Activated T-helper 9 cell treated with anti-CD3 and anti-CD28 coated beads, Interleukin-2, amount 50 U/mL, for 16 hours (primary cell): ENCODE data around the gene MAN2A1.
"Not testable (repeated sequence)": the region's sequence is repeated elsewhere in the genome, so short reads cannot be mapped to it uniquely, and the experiment has no call there.

Source experiments
- DNase-seq: peaks from one replicate; pipeline ENCODE4 v3.0.0-alpha.2; 2020; ENCODE audit warnings: low read depth

Gene MAN2A1

DNA sequence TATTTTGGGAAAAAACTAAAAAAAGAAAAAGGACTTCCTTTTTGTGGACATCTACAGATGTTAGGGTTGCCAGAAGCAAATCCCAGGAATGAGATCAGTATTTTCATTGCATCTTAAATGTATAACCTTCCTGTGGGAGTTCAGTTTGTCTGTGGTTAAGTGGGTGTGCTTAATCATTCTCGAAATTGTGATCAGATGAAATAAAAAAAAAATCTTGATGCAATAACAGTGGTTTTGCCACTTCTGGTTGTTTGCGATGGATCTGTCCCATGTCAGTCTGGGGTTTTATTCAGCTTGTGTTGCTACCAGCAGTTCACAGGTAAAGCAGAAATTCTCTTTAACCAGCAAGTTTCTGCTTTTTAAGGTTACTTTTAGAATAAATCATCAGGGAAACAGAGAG lies 179.0 kb downstream of the MAN2A1 start:
- DNase-seq: no peak

DNA sequence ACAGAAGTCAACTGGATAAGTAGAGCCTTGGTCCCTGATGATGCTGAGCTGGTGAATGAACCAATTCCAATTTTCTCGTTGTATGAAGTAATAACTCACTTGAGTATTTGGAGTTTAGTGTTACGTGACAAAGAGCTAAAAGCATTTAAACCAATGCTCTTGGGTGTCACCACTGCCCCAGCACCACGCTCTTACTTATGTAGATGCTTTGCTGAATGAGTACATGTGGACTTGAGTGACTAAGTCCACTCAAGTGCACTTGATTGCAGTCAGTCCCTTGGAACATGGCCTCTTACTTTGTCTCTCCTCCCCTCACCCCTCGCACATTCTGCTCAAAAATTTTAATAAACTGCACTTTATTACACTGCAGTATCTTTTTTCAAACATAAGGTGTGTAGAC lies 184.0 kb downstream of the MAN2A1 start:
- no peak for DNase-seq

DNA sequence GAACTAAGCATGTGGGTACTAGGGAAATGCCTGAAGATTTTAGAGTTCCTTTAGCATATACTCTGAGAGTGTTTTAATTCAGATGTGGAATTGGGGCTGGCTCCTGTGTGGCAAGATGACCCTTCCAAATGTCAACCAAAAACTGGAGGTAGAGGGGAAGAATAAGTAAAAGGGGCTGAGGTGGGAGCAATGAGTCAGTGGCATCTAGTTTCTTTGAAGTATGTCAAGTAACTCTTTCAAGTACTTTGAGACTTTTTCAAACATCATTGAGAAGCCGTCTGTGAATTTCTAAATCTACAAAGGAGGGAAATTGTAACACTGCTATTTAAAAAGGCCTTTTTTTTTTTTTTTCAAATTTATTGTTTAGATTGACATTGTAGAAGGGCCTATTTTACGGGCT lies 184.4 kb downstream of the MAN2A1 start:
- DNase-seq: no peak

DNA sequence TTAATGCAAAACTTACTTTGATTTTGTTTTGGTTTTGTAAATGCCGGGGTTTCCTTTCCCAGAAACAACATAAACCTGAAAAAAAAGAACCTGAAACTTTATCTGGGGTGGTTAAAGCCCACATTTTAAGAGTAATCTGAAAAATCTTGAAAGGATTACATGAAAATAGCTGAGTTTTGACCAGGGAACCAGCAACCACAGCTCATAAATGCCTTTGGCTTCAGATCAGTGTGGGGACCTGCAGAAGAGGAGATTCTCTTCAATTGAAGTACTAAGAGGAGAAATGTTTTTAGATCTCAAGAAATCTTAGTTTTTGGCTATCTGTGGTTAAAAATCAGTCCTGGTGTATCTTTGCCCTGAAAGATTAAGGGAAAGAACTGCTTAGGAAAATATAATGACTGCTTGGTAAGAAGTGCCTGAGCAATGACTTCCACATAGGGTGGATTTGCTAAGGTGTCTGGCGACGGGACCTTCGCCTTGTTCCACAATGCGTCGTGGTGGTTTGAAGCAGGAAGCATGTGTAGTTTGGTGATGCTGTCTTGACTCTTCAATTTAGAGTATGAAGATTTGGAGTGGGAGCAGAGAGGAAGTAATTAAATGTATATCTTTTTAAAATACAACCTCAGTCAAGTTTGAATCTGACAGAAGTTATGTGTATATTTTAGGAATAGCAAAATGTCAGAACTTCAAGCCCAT lies 186.5 kb downstream of the MAN2A1 start:
- DNase-seq: no peak

DNA sequence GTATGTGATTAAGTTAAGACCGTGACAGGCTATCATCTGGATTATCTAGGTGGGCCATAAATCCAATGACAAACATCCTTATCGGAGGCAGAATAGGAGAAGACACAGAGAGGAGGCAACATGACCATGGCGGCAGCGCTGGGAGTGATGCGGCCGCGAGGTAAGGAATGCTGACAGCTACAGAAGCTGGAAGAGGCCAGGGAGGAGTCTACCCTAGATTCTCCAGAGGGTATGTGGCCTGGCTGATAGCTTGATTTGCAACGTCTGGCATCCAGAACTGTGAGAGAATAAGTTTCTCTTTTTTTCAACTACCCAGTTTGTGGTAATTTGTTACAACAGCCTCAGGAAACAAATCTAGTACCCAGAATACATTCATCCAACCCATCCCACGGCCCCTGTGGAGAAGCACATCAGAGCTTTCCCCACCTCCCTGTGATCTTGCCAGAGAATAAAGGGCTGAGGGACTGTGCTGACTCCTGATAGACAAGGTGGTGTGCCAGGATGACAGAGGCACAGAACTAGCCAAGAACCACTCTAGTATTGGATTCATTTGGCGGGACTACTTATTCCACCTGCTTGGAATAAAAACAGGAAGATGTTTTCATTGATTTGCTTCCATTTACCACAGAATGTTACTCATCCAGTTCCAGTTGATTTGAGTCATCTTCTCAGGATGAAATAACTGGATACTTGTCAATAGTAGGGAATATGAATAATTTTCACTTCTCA lies 187.4 kb downstream of the MAN2A1 start:
- no peak for DNase-seq

DNA sequence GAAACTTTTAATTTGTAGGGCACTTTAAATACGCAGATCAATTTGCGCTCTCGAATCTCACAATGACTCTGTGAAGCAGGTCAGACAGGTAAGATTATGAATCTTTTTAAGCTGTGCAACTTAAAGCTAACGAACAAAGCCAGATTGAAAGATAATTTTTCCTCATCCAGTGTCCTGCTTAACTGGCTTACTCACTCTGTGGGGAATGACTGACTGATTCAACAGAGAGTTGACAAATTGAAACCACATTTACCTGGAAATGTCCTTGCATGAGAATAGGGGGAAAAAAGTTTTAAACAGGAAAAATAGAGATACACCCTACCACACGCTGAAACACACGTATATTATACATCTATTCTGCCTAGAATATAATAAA lies 187.9 kb downstream of the MAN2A1 start:
- DNase-seq: no peak

DNA sequence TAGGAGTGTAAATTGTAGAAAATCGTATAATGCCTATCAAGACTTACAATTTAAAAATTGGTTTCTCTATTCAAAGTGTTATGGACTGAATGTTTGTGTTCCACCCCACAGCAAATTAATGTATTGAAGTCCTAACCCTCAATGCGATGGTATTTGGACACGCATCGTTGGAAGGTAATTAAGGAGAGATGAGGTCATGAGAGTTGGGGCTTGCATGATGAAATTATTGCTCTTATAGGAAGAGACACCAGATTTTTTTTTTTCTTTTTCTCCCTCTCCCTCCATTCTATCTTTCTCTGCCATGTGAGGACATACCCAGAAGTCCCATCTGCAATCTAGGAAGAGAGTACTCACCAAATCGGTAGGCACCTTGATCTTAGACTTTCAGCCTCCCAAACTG lies 189.2 kb downstream of the MAN2A1 start:
- DNase-seq: no peak

DNA sequence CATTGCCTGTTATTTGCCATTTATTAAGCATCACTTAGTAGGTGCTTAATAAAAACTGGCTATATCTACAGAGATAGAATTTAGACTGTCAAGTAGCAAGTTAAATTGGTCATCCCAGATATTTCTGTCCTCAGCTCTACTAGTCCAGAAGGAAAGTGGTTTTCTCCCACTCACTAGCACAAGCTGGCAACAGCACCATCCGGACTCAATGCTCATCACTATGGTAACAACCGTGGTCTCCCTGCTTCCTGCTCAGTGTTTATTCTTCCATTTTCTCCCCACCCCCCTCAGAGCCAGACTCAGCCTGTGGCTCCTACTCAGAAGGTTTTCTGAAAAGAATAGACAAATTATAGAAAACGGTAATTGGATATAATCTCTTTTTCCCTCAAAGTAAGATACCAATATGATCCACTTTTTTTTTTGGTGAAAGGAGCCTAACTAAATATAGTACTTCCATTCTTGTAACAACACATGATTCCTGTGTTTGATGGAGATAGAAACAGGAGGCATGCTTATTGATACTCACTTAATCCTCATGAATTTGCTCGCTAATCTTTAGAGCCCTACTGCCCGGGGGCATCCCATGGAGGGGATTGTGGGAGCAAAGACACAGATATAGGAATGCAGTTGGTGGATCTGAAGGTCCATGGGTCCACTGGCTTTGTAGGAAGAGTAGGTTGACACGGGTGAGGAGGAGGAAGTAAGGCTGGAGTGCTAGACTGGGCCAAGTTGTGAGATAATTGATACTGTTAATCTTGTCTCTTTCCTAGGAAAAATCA lies 191.4 kb downstream of the MAN2A1 start:
- no peak for DNase-seq

DNA sequence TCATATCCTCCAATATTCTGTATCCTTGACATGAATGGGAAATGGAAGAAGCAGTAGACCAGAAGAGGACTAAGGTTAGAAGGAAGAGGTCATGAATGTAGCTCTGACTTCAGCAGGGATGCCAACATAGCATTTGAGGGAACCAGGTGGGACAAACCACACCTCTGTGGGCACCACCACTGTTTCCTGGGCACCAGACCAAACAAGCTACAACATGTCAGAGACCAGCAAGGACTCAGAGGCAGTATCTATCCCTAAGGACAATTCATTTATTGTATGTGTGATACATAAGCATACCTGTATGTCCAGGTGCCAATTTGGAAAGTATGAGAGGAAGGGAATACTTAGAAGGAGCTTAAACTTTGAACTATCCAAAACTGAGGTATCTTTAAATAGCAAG lies 192.8 kb downstream of the MAN2A1 start:
- no peak for DNase-seq

DNA sequence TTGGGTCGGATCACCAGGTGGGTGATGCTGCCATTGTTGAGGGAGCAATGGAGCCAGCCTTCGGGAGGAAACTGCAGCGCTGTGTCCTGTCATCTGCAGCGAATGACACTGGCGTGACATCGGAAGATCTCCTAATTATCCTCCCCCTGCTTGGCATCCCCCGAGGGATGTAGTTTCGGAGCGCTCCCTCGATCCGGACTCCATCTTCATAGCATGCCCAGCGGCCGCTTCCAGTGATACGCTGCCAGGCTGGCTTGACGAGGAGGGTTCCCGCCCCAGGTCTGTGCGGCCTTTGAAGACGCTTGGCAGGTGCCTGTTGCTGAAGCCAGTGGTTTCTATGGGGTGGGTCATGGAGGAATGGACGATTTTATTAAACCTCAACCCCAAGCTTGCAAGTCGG lies 194.9 kb downstream of the MAN2A1 start:
- no peak for DNase-seq

DNA sequence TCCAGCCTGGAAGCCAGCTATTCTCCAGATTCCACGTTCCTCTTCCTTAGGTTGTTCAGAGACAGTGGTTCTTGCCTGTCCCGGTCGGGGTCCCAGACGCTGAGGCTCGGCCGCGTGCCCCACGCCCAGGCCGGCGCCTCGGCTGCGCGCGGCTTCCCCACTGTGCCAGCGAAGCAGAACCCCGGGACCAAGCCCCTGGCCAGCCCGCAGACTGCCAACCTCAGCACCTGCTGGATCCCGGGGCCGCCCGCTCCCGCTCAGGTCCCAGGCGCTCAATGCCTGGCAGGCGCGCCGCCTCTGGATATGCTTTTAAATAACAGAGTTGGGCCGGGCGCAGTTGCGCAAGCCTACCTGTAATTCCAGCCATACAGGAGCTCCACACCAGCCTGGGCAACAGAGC lies 195.5 kb downstream of the MAN2A1 start:
- no peak for DNase-seq

DNA sequence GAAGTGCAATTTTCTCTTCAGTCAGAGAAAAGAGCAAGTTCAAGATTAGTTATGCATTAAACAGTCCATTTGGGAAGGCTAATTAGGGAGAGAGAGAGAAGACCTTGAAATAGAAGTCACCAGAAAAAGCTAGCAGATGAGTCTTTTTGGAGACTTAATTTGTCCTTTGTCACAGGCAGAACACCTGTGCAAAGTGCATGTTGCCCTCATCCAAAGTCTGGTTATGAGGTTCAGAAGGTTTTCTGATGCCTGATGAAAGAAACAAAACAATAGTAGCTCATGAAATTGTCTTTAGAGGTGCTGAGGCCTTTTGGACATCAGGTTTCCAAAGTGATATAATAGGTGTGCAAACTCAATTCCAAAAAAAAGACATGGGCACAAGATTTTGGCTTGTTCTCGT lies 199.3 kb downstream of the MAN2A1 start:
- DNase-seq: no peak

DNA sequence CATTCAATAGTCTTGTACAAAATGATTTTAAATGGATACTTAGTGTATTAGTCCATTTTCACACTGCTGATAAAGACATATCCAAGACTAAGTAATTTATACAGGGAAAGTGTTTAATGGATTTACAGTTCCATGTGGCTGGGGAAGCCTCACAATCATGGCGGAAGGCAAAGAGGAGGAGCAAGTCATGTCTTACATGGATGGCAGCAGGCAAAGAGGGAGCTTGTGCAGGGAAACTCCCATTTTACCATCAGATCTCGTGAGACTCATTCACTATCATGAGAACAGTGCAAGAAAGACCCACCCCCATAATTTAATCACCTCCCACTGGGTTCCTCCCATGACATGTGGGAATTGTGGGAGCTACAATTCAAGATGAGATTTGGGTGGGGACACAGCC lies 203.5 kb downstream of the MAN2A1 start:
- DNase-seq: not testable (repeated sequence)

DNA sequence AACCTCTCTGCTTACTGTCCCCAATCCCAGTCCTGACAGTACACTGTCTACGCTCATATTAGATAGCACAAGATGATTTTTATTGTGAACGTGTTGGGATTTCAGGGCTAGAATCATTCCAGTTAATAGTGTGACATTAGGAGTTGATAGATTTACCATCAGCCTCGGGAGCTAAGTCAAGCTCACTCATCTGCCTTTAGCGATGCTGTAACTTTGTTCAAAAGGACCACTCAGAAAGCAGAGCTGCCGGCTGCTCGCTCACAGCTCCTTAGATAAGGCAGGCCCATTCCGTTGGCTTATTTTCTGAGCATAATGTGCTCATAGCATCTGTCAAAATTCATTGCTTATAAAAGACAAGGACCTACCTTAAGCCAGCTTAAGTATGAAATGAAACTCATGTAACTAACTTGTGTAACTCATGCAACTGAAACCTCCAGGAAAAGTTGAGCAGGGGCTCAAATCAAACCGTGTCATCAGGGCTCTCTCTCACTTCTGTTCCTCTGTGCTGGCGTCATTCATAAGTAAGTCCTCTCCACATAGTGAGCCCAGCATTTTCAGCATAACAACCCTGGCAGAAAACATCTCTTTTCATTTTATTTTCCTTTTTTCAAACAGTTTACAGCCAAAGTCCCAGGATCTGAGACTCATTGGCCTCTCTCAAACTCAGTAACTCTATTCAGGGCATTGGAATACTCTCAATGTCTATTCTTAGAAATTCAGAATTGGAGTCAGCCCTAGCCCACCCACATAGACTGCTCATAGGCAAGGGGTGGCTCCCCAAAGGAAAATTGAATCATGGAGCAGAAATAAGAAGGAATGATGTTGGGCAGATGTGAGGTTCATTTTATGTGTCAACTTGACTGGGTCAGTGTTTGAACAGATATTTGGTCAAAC lies 208.8 kb downstream of the MAN2A1 start:
- no peak for DNase-seq

DNA sequence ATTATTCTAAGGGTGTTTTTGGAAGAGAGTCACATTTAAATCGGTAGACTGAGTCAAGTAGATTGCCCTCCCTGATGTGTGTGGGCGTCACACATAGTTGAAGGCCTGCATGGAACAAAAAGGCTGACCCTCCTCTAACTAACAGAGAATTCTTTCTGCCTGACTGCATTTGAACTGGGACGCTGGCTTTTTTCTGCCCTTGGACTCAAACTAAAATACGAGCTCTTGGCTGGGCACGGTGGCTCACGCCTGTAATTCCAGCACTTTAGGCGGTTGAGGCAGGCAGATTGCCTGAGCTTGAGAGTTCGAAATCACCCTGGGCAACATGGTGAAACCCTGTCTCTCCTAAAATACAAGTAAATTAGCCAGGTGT lies 209.4 kb downstream of the MAN2A1 start:
- DNase-seq: no peak

DNA sequence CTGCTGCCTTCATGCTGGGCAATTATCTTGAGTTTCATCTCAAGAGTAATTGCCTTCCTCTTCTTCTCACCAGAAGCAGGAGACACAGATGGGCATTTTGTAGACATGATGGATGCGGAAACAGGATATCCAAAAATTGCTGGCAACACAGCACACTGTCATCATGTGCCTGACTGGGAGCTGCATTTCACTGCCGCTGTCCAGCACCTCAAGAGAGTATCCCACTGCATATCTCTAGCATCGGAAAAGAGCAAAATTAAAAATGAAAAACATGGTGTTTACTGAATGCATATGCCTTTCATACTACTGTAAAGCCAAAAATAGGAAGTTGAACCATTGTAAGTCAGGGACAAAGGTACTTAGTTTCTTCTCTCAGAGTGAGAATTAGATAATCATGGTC lies 210.7 kb downstream of the MAN2A1 start:
- no peak for DNase-seq

DNA sequence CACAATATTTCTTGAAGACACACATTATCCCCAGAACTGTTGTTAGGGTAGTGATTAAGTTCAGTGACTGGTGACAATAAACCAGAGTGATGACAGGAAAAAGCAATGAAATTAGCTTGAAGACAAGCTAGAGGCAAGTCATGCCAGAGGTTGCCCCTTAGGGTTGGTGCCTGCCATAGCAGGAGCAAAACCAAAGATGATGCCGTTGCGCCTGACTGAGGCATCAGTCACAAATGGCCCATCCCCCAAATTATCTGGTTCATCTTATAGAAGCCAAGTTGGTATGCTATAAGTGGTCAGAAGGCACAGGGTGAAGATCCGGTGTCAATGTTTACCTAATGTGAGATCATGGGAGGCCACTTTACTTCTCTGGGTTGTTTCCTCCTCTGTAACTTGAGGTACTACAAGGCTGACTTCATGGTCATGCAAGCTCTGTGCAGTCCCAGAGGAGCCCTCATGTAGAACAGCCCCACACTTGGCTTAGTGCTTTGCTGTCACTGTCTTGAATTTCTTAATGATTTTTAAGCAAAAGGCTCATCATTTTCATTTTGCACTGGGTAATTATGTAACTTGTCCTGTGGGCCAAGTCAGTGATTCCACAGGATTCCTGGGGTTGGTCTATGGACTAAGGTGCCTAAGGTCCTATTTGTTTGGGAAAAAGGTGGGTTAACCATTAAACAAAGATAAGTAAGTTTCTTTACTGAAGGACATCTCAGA lies 211.3 kb downstream of the MAN2A1 start:
- no peak for DNase-seq

DNA sequence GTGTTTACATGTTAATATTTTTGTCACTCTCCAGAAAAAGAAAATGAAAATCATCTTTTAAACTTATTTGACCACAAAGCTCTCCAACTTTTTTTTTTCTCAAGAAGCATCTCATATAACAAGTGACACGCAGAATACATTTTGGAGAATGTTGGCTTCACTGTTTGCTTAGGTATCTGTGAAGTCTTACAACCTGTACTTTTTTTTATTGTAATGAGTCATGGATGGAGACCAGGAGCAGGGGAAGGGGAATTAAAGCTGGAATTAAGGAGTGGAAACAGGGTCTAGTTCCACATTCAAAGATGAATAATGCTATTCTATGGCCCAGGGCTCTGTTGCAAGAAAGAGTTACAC lies 211.9 kb downstream of the MAN2A1 start:
- no peak for DNase-seq

DNA sequence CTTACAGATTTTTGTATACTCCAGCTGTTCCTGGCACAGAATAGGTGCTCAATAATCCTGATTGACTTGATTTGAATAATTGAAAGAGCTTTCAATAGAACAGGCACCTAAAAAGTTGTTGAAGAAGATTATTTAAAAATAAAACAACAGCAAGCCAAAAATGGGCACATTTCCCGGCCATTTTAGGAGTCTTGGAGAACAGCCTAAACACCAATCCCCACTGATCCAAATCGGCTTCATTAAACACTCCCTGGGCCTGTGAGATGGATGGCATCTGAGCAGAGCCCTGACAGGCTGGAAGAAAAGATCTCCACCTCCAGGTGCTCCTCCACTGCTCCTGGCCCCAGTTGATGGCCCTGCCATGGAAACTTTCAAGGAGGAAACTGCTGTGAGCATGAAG lies 213.3 kb downstream of the MAN2A1 start:
- DNase-seq: no peak

DNA sequence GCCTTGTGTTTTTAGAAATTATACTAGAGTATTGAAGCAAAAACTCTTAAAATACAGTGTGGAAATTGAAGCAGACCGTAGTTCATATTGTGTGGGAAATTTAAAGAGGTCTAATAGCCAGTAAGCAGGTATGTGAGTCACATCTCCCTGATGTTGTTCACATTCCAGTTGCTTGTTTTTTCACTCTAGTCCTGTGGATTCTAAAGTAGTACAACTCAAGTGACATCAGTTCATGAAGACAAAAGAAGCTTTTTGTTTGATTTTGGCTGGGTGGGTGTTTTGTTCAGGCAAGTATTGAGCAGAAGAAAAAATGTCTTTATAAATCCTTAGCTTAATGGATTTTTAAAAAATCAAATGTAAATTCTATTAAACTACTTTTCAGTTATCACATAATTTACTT lies 216.2 kb downstream of the MAN2A1 start:
- DNase-seq: no peak

DNA sequence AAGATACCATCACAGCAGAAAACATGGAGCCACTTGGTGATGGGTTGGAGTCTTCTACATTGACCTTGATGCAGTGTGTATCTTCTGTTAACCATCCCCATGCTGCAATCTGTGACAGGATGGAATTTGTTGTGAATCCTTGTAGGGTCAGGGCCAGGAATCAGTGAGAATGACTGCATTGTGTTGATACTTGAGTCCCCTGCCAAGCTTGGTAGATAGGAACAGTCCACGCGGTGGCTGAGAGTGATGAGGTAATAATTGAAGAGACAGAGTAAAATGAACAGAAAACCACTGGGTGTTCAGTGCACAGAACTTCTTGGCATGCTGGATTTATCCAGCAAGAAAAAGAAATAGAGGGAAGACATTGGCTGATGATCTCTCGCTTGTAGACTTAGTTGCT lies 217.5 kb downstream of the MAN2A1 start:
- DNase-seq: no peak

DNA sequence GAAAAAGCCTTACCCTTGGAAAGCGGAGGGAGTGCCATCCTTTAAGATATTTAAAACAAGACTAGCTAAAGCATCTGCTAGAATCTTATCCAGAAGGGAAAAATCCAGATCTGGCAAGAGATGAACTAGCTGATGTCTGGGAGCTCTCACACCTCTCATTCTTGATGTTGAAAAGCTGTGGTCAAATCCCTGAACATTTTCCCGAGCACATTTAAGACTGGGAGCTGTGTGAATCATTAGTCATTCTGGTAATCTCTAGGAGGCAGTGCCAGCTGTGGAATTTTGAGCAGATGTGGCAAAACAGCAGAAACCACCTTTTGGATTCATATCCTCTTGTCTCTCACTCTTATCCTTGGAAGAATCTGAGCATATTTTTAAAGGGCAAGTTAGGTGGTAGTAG lies 218.0 kb downstream of the MAN2A1 start:
- DNase-seq: no peak
